MM.1S (cell line): Measurements from ENCODE around the gene MC2R.

ENCODE experiments used
- CTCF ChIP-seq: fragments of 300-600 bp; sonication (generic); IDR thresholded peaks from 2 replicates; pipeline ENCODE4 v1.5.1; 2016; ENCODE audit warnings: antibody characterized with exemption, low read length, mixed read lengths
- EZH2 ChIP-seq: fragments of 300-600 bp; sonication (generic); optimal IDR thresholded peaks from 2 replicates; pipeline ENCODE3; 2017; ENCODE audit warnings: low read depth, mild to moderate bottlenecking, antibody characterized with exemption, low read length, mixed read lengths
- EZH2phosphoT487 ChIP-seq: fragments of 300-600 bp; sonication (generic); IDR thresholded peaks from 2 replicates; pipeline ENCODE4 v1.6.1; 2018; ENCODE audit warnings: antibody characterized with exemption, low read length

- TF ChIP-seq EZH2: no peak
- TF ChIP-seq CTCF: no peak
- TF ChIP-seq EZH2phosphoT487: no peak
These were observed 42.4 kb downstream of the MC2R start for GRCh38 chr18:13872932-13873331.
